Endothelial cell of umbilical vein (primary cell): ENCODE results near the gene ATF7IP. TPM values are rescaled to one million over a fixed set of nuclear protein-coding genes. Genes with fewer than 3 reads are reported as not detected.

ENCODE experiments used
- BruUV-seq: library from RNA; stranded (reverse); fragments of 400-500 nt; replicated peaks from 2 replicates; lab custom pipeline; 2021; lab: Mats Ljungman, UMichigan
- CTCF ChIA-PET: fragments of 300-600, 350-600 bp; sonication (Branson Sonifier 250); formaldehyde crosslinking; loops from one replicate; lab custom pipeline; 2021; ENCODE audit warnings: antibody characterized with exemption, inconsistent platforms; lab: Charles Lee
- POLR2A ChIA-PET: fragments of 300-600, 350-600 bp; sonication (Branson Sonifier 250); formaldehyde crosslinking; loops from one replicate; lab custom pipeline; 2021; ENCODE audit warnings: antibody characterized with exemption, inconsistent platforms; lab: Charles Lee
- DNase-seq: peaks from one replicate; pipeline ENCODE4 v3.0.0-alpha.2; 2011; ENCODE audit warnings: low read depth, low spot score
- FAIRE-seq: peaks from 2 replicates; lab custom pipeline; 2011; peaks lifted over from hg19 to GRCh38; lab: Jason Lieb, UNC
- H2AFZ ChIP-seq: 2 replicates; pipeline ENCODE4 v1.6.0; 2012; ENCODE audit warnings: low read depth, low read length, control low read depth, inconsistent platforms
- H3K27ac ChIP-seq: 2 replicates; pipeline ENCODE4 v1.5.1; 2011; ENCODE audit warnings: low read depth, mild to moderate bottlenecking, control low read depth, low read length, moderate library complexity; ENCODE audit not compliant: insufficient read depth
- H3K27me3 ChIP-seq, 2 experiments: 2 replicates each; pipeline versions ENCODE4 v1.6.0 to v1.6.1; 2011; ENCODE audit warnings: low read length in 2 of 2, mixed read lengths in 1 of 2; ENCODE audit not compliant: control insufficient read depth in 2 of 2, insufficient read depth in 2 of 2
- H3K36me3 ChIP-seq, 2 experiments: 2 replicates in 1 of 2; 3 replicates in 1 of 2; pipeline ENCODE4 v1.5.1; 2011; ENCODE audit warnings: low read length in 2 of 2, mild to moderate bottlenecking in 1 of 2, moderate library complexity in 1 of 2; ENCODE audit not compliant: control insufficient read depth in 2 of 2, insufficient read depth in 2 of 2; ENCODE audit errors: extremely low read depth in 1 of 2
- H3K4me1 ChIP-seq: 3 replicates; pipeline ENCODE4 v1.5.1; 2011; ENCODE audit warnings: mild to moderate bottlenecking, low read length; ENCODE audit not compliant: control insufficient read depth, insufficient read depth; ENCODE audit errors: extremely low read depth
- H3K4me2 ChIP-seq: 2 replicates; pipeline ENCODE4 v1.6.1; 2011; ENCODE audit warnings: low read length, control low read depth, mixed read lengths; ENCODE audit not compliant: insufficient read depth
- H3K4me3 ChIP-seq, 3 experiments: fragments of 200-600 bp in 1 of 3; sonication (generic), shearing (Covaris generic) in 1 of 3; replicated peaks in 1 of 3; 2 replicates each; pipeline ENCODE4 v1.5.1; 2011 to 2016; ENCODE audit warnings: control low read depth in 3 of 3, low read length in 3 of 3, mild to moderate bottlenecking in 2 of 3, inconsistent platforms in 1 of 3, low read depth in 1 of 3, moderate library complexity in 1 of 3; ENCODE audit not compliant: insufficient read depth in 1 of 3
- H3K79me2 ChIP-seq: 2 replicates; pipeline ENCODE4 v1.6.0; 2012; ENCODE audit warnings: low read length, inconsistent platforms; ENCODE audit not compliant: control insufficient read depth, insufficient read depth
- H3K9ac ChIP-seq: replicated peaks from 2 replicates; pipeline ENCODE3; 2011; ENCODE audit warnings: low read length, control low read depth; ENCODE audit not compliant: insufficient read depth; ENCODE audit errors: extremely low read depth
- H3K9me1 ChIP-seq: replicated peaks from 3 replicates; pipeline ENCODE4 v1.6.0; 2011; ENCODE audit warnings: mild to moderate bottlenecking, low read length; ENCODE audit not compliant: control insufficient read depth, insufficient read depth; ENCODE audit errors: extremely low read depth
- H3K9me3 ChIP-seq: replicated peaks from 2 replicates; pipeline ENCODE4 v1.5.1; 2012; ENCODE audit warnings: low read length, inconsistent platforms; ENCODE audit not compliant: control insufficient read depth, insufficient read depth
- H4K20me1 ChIP-seq: replicated peaks from 2 replicates; pipeline ENCODE3; 2011; ENCODE audit warnings: mild to moderate bottlenecking, low read length; ENCODE audit not compliant: control insufficient read depth, insufficient read depth; ENCODE audit errors: extremely low read depth
- EZH2 ChIP-seq: IDR thresholded peaks from 2 replicates; pipeline ENCODE4 v1.6.1; 2012; ENCODE audit warnings: borderline replicate concordance, low read depth, mild to moderate bottlenecking, moderate library complexity, low read length, inconsistent platforms; ENCODE audit not compliant: severe bottlenecking
- FOS ChIP-seq: IDR thresholded peaks from 2 replicates; pipeline ENCODE4 v1.6.1; 2011; ENCODE audit warnings: mild to moderate bottlenecking, low read length, moderate library complexity, borderline replicate concordance; ENCODE audit not compliant: insufficient read depth
- GATA2 ChIP-seq: IDR thresholded peaks from 2 replicates; pipeline ENCODE4 v1.7.0; 2011; ENCODE audit warnings: low read depth, mild to moderate bottlenecking, moderate library complexity, mixed read lengths, low read length; ENCODE audit not compliant: insufficient read length, insufficient read depth
- JUN ChIP-seq: IDR thresholded peaks from 2 replicates; pipeline ENCODE4 v1.6.1; 2011; ENCODE audit warnings: borderline replicate concordance, low read depth; ENCODE audit not compliant: insufficient read length, insufficient read depth
- MYC ChIP-seq: IDR thresholded peaks from one replicate; pipeline ENCODE4 v1.6.1; 2011; ENCODE audit warnings: mild to moderate bottlenecking, low read depth, low read length
- POLR2A ChIP-seq: IDR thresholded peaks from 2 replicates; pipeline ENCODE4 v1.6.1; 2012; ENCODE audit warnings: low read depth, mild to moderate bottlenecking, control low read depth, low read length
- POLR2AphosphoS5 ChIP-seq: IDR thresholded peaks from 2 replicates; pipeline ENCODE4 v1.6.1; 2012; ENCODE audit warnings: low read depth, mild to moderate bottlenecking, control low read depth, low read length, moderate library complexity; ENCODE audit not compliant: insufficient read depth
- dilution Hi-C: fragments of 300-500 bp; cut with MboI; formaldehyde crosslinking; loops from one replicate; pipeline ENCODE4 v1.15.0; 2019; ENCODE audit warnings: low sequenced_read_pairs; ENCODE audit not compliant: extremely low pct_ligation_motif_present
- intact Hi-C: fragments of 100-400 bp; cut with micrococcal nuclease; formaldehyde crosslinking; loops from one replicate; pipeline ENCODE4 v1.10.0; 2022
- polyA plus RNA-seq, 4 experiments: library from polyadenylated mRNA; depleted of rRNA in 3 of 4; stranded (reverse) in 3 of 4; unstranded in 1 of 4; fragments of >200 nt; gene quantifications; 2 replicates each; pipeline versions ENCODE4 v1.2.1 to v1.2.3, GENCODE V29; 2011 to 2012; ENCODE audit warnings: missing spikeins in 1 of 4
- total RNA-seq: library from RNA; stranded (reverse); gene quantifications from 2 replicates; pipeline ENCODE4 v1.2.3, GENCODE V29; 2021
- TF ChIP-seq, protein P1 (sequence below), 2 donors: IDR thresholded peaks; 1 replicate in 1 of 2; 2 replicates in 1 of 2; pipeline ENCODE4 v1.5.1; 2011; ENCODE audit warnings: low read length in 2 of 2, mild to moderate bottlenecking in 2 of 2, moderate library complexity in 2 of 2, control low read depth in 1 of 2, inconsistent platforms in 1 of 2, low read depth in 1 of 2; ENCODE audit not compliant: insufficient read depth in 1 of 2; ENCODE audit errors: extremely low read depth in 1 of 2
- TF ChIP-seq, protein P2 (sequence below): IDR thresholded peaks from 2 replicates; pipeline ENCODE4 v1.6.1; 2011; ENCODE audit not compliant: insufficient read depth, insufficient read length

ATF7IP gene
- total and polyA plus RNA-seq, 2 donors (not counting 3 experiments of a cell fraction or from before 2014, with no cell fraction given), result 14.5 to 73.5 TPM

DNA sequence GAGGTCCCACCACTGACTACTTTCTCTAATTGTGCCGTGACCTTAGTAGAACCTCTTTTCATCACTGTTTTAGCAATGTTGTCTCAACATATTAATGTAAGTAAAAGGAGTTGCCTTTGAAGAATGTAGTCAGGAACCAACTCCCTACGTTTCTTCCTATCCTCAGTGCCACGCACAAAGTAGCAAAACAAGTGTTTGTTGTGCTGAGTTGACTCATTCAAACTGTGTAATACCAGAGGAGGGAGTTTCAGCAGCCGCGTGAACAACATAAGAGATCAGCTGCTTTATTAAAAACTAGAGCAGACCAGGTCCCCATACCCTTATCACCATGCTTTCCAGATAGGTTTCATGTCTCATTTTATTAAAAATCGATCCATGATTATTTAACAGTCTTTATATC, 183.1 kb downstream of the ATF7IP start:
- no peak overlapping the region for H2AFZ ChIP-seq
- no peak overlapping the region for H3K27ac ChIP-seq
- H4K20me1 ChIP-seq, result no peaks in the 10 kb centered on the region
- TF ChIP-seq, protein P1, sequence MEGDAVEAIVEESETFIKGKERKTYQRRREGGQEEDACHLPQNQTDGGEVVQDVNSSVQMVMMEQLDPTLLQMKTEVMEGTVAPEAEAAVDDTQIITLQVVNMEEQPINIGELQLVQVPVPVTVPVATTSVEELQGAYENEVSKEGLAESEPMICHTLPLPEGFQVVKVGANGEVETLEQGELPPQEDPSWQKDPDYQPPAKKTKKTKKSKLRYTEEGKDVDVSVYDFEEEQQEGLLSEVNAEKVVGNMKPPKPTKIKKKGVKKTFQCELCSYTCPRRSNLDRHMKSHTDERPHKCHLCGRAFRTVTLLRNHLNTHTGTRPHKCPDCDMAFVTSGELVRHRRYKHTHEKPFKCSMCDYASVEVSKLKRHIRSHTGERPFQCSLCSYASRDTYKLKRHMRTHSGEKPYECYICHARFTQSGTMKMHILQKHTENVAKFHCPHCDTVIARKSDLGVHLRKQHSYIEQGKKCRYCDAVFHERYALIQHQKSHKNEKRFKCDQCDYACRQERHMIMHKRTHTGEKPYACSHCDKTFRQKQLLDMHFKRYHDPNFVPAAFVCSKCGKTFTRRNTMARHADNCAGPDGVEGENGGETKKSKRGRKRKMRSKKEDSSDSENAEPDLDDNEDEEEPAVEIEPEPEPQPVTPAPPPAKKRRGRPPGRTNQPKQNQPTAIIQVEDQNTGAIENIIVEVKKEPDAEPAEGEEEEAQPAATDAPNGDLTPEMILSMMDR (IDR thresholded peaks at IDR 0.05; ENCODE audit: extremely low read depth in 1 of 2, insufficient read depth in 1 of 2, low read depth in 1 of 2, low read length in 2 of 2), result no peak
- no peak for TF ChIP-seq POLR2A
- TF ChIP-seq GATA2, result no peak
- TF ChIP-seq, protein P2, sequence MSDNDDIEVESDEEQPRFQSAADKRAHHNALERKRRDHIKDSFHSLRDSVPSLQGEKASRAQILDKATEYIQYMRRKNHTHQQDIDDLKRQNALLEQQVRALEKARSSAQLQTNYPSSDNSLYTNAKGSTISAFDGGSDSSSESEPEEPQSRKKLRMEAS, result no peak
- no peak for TF ChIP-seq EZH2
- TF ChIP-seq FOS, result no peak
- no peak for TF ChIP-seq JUN
- no peak for TF ChIP-seq POLR2AphosphoS5
- TF ChIP-seq MYC, result no peak
- H3K79me2 ChIP-seq, result no peaks in the 10 kb centered on the region
- ChIA-PET CTCF (no interaction called here), POLR2A (no interaction called here)
- H3K4me1 ChIP-seq, result no peaks in the 10 kb centered on the region
- H3K4me3 ChIP-seq, result no peak overlapping the region
- H3K4me2 ChIP-seq, result no peak overlapping the region
- no peaks in the 10 kb centered on the region for H3K9me3 ChIP-seq
- H3K36me3 ChIP-seq, result no peaks in the 10 kb centered on the region
- no peak overlapping the region for H3K9ac ChIP-seq
- dilution Hi-C loops, result no loop called here
- no peaks in the 10 kb centered on the region for H3K27me3 ChIP-seq
- no peak for FAIRE-seq
- intact Hi-C loops, result no loop called here
- BruUV-seq, result no TSS peak
- no peak for DNase-seq
- no peaks in the 10 kb centered on the region for H3K9me1 ChIP-seq

Other genes with a start within 250 kb of the ATF7IP start
- 0.14 TPM in 1 of 2 replicates, not detected in the other for gene PLBD1, start 202.2 kb downstream of the ATF7IP start, total RNA-seq
- gene PLBD1, start 202.2 kb downstream of the ATF7IP start, polyA plus RNA-seq, result 0.04 and 0.10 TPM in 2 replicates